ENCODE data around the gene RBPJ. TPM values are rescaled to one million over a fixed set of nuclear protein-coding genes. Genes with fewer than 3 reads are reported as not detected.

RBPJ gene
- total and polyA plus RNA-seq, 2 of the 8 experiments (the other 6 are each of a cell fraction or from before 2014, with no cell fraction given), result 65.5 to 217 TPM

DNA sequence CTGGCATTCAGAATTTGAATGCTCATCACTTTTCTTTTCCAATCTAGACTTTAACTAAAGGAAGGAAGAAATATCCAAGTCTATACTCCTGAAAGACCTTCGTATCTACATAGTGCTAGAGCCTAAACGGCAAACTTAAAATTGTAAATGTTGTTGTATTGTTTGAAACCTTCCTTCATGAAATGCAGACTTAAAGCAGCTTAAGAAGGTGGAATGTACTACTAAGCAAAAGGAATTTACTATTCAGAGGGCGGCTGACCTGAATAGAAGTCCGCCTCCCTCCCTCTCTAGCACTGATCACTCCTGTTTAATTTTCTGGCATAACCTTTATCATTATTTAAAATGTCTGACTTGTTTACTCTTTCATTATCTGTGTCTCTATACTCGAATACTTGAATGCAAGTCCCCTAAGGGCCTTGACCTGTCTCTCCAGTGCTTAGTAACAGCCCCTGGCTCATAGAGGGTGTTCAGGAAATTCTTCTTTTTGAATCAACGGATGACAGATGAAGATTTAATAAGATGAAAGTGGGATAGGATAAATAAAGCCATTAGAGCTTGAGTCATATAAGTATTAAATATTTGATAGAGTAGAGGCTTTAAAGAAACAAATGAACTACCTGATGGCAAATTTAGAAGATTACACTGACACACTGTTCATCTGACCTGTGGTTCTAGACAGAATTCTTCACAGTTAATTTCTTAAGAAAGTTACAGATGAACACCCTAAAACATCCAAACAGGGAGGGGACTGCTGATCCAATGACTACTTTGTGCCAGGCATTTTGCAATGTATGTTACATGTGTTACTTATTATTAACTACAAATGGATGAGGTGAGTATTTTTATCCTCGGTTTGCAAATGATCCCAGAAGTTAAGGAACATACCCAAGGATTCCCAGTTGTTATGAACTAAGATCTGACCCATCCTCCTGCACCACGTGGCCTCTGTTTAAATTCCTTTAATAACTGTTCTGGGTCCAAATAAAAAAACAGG is 20.2 kb upstream of the RBPJ start (continued):
- TF ChIP-seq, protein P1, sequence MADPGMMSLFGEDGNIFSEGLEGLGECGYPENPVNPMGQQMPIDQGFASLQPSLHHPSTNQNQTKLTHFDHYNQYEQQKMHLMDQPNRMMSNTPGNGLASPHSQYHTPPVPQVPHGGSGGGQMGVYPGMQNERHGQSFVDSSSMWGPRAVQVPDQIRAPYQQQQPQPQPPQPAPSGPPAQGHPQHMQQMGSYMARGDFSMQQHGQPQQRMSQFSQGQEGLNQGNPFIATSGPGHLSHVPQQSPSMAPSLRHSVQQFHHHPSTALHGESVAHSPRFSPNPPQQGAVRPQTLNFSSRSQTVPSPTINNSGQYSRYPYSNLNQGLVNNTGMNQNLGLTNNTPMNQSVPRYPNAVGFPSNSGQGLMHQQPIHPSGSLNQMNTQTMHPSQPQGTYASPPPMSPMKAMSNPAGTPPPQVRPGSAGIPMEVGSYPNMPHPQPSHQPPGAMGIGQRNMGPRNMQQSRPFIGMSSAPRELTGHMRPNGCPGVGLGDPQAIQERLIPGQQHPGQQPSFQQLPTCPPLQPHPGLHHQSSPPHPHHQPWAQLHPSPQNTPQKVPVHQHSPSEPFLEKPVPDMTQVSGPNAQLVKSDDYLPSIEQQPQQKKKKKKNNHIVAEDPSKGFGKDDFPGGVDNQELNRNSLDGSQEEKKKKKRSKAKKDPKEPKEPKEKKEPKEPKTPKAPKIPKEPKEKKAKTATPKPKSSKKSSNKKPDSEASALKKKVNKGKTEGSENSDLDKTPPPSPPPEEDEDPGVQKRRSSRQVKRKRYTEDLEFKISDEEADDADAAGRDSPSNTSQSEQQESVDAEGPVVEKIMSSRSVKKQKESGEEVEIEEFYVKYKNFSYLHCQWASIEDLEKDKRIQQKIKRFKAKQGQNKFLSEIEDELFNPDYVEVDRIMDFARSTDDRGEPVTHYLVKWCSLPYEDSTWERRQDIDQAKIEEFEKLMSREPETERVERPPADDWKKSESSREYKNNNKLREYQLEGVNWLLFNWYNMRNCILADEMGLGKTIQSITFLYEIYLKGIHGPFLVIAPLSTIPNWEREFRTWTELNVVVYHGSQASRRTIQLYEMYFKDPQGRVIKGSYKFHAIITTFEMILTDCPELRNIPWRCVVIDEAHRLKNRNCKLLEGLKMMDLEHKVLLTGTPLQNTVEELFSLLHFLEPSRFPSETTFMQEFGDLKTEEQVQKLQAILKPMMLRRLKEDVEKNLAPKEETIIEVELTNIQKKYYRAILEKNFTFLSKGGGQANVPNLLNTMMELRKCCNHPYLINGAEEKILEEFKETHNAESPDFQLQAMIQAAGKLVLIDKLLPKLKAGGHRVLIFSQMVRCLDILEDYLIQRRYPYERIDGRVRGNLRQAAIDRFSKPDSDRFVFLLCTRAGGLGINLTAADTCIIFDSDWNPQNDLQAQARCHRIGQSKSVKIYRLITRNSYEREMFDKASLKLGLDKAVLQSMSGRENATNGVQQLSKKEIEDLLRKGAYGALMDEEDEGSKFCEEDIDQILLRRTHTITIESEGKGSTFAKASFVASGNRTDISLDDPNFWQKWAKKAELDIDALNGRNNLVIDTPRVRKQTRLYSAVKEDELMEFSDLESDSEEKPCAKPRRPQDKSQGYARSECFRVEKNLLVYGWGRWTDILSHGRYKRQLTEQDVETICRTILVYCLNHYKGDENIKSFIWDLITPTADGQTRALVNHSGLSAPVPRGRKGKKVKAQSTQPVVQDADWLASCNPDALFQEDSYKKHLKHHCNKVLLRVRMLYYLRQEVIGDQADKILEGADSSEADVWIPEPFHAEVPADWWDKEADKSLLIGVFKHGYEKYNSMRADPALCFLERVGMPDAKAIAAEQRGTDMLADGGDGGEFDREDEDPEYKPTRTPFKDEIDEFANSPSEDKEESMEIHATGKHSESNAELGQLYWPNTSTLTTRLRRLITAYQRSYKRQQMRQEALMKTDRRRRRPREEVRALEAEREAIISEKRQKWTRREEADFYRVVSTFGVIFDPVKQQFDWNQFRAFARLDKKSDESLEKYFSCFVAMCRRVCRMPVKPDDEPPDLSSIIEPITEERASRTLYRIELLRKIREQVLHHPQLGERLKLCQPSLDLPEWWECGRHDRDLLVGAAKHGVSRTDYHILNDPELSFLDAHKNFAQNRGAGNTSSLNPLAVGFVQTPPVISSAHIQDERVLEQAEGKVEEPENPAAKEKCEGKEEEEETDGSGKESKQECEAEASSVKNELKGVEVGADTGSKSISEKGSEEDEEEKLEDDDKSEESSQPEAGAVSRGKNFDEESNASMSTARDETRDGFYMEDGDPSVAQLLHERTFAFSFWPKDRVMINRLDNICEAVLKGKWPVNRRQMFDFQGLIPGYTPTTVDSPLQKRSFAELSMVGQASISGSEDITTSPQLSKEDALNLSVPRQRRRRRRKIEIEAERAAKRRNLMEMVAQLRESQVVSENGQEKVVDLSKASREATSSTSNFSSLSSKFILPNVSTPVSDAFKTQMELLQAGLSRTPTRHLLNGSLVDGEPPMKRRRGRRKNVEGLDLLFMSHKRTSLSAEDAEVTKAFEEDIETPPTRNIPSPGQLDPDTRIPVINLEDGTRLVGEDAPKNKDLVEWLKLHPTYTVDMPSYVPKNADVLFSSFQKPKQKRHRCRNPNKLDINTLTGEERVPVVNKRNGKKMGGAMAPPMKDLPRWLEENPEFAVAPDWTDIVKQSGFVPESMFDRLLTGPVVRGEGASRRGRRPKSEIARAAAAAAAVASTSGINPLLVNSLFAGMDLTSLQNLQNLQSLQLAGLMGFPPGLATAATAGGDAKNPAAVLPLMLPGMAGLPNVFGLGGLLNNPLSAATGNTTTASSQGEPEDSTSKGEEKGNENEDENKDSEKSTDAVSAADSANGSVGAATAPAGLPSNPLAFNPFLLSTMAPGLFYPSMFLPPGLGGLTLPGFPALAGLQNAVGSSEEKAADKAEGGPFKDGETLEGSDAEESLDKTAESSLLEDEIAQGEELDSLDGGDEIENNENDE (IDR thresholded peaks at IDR 0.05; ENCODE audit: insufficient replicate concordance, low read length), result peak; percentile 79
- TF ChIP-seq CHD2 (IDR thresholded peaks at IDR 0.05; ENCODE audit: low read length), result no peak

Data from H1 (cell line).